ENCODE results near the gene WDR64.
"Not testable (repeated sequence)": the region's sequence is repeated elsewhere in the genome, so short reads cannot be mapped to it uniquely, and the experiment has no call there.

Gene WDR64

GRCh38 chr1:241701483-241702295, 49.6 kb downstream of the WDR64 start:
- no peak for DNase-seq (ENCODE audit: low spot score)

- no peak for DNase-seq (ENCODE audit: low spot score)
These were observed 50.6 kb downstream of the WDR64 start for GRCh38 chr1:241702442-241703373.

GRCh38 chr1:241703739-241704138, 51.7 kb downstream of the WDR64 start:
- not testable (repeated sequence) for DNase-seq (ENCODE audit: low spot score)

- DNase-seq (ENCODE audit: low spot score), result no peak
These were observed 54.2 kb downstream of the WDR64 start for GRCh38 chr1:241706257-241706656.

- DNase-seq (ENCODE audit: low spot score), result no peak
These were observed 54.9 kb downstream of the WDR64 start for GRCh38 chr1:241706967-241707366.

GRCh38 chr1:241707442-241707841, 55.4 kb downstream of the WDR64 start:
- no peak for DNase-seq (ENCODE audit: low spot score)

GRCh38 chr1:241711326-241711725, 59.2 kb downstream of the WDR64 start:
- DNase-seq (ENCODE audit: low spot score), result no peak

- no peak for DNase-seq (ENCODE audit: low spot score)
These were observed 61.2 kb downstream of the WDR64 start for GRCh38 chr1:241713316-241713715.

- DNase-seq (ENCODE audit: low spot score), result no peak
These were observed 62.5 kb downstream of the WDR64 start for GRCh38 chr1:241714321-241715218.

- DNase-seq (ENCODE audit: low spot score), result no peak
These were observed 63.4 kb downstream of the WDR64 start for GRCh38 chr1:241715435-241715834.

- no peak for DNase-seq (ENCODE audit: low spot score)
These were observed 63.9 kb downstream of the WDR64 start for GRCh38 chr1:241715956-241716355.

GRCh38 chr1:241716915-241717656, 65.0 kb downstream of the WDR64 start:
- no peak for DNase-seq (ENCODE audit: low spot score)

- DNase-seq (ENCODE audit: low spot score), result no peak
These were observed 65.9 kb downstream of the WDR64 start for GRCh38 chr1:241717975-241718374.

- no peak for DNase-seq (ENCODE audit: low spot score)
These were observed 68.9 kb downstream of the WDR64 start for GRCh38 chr1:241721011-241721410.

GRCh38 chr1:241722947-241723346, 70.9 kb downstream of the WDR64 start:
- DNase-seq (ENCODE audit: low spot score), result no peak

GRCh38 chr1:241724741-241725356, 72.8 kb downstream of the WDR64 start:
- DNase-seq (ENCODE audit: low spot score), result no peak

GRCh38 chr1:241730031-241730430, 78.0 kb downstream of the WDR64 start:
- no peak for DNase-seq (ENCODE audit: low spot score)

GRCh38 chr1:241733899-241734298, 81.8 kb downstream of the WDR64 start:
- no peak for DNase-seq (ENCODE audit: low spot score)

GRCh38 chr1:241734533-241734932, 82.5 kb downstream of the WDR64 start:
- DNase-seq (ENCODE audit: low spot score), result peak; percentile 34

- not testable (repeated sequence) for DNase-seq (ENCODE audit: low spot score)
These were observed 83.4 kb downstream of the WDR64 start for GRCh38 chr1:241735493-241735926.

GRCh38 chr1:241736387-241736786, 84.3 kb downstream of the WDR64 start:
- peak; percentile 62 for DNase-seq (ENCODE audit: low spot score)
